ENCODE data around the gene EIF3A.

GRCh38 chr10:119025336-119025735 is 55.3 kb downstream of the EIF3A start:
- TF ChIP-seq CTCF (IDR thresholded peaks at IDR 0.05) (no peak), POLR2A (IDR thresholded peaks at IDR 0.05) (no peak)
